ENCODE results near the gene MAP9. TPM values are rescaled to one million over a fixed set of nuclear protein-coding genes. Genes with fewer than 3 reads are reported as not detected.
"Not testable (repeated sequence)": the region's sequence is repeated elsewhere in the genome, so short reads cannot be mapped to it uniquely, and the experiment has no call there.

MAP9 gene
- total RNA-seq, 4 donors from 2014 or later = 6.4 to 30.0 (median 18.2) TPM

DNA sequence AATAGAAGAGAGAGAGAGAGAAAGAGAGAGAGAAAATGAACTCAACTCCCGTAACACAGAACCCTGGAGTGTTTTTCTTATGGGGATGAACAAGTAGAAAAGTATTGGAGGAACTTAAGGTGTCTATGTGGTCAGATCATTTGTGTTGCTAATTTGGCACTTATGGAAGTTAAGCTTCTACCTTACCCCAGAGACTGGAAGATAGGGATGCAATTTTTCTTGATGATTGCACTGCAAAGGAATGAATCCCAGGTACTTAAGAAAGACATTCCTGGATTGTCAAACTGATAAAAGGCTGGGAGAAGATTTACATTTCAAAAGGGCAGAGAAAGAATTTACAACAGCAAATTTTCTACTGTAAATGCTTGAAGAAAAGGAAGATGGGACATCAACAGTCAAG is 57.2 kb downstream of the MAP9 start:
- H3K4me3 ChIP-seq = no peak overlapping the region
- no peaks in the 10 kb centered on the region for H3K27me3 ChIP-seq
- no peak for DNase-seq
- H3K27ac ChIP-seq = no peak overlapping the region
- no peaks in the 10 kb centered on the region for H3K9me3 ChIP-seq
- intact Hi-C loops (cut with DNase I; ENCODE audit: low total_unique reads) = no loop called here
- no peak for TF ChIP-seq POLR2A (IDR thresholded peaks at IDR 0.05)
- TF ChIP-seq, protein P1, sequence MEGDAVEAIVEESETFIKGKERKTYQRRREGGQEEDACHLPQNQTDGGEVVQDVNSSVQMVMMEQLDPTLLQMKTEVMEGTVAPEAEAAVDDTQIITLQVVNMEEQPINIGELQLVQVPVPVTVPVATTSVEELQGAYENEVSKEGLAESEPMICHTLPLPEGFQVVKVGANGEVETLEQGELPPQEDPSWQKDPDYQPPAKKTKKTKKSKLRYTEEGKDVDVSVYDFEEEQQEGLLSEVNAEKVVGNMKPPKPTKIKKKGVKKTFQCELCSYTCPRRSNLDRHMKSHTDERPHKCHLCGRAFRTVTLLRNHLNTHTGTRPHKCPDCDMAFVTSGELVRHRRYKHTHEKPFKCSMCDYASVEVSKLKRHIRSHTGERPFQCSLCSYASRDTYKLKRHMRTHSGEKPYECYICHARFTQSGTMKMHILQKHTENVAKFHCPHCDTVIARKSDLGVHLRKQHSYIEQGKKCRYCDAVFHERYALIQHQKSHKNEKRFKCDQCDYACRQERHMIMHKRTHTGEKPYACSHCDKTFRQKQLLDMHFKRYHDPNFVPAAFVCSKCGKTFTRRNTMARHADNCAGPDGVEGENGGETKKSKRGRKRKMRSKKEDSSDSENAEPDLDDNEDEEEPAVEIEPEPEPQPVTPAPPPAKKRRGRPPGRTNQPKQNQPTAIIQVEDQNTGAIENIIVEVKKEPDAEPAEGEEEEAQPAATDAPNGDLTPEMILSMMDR (IDR thresholded peaks at IDR 0.05) = no peak
- H3K36me3 ChIP-seq = no peaks in the 10 kb centered on the region
- no peaks in the 10 kb centered on the region for H3K4me1 ChIP-seq

DNA sequence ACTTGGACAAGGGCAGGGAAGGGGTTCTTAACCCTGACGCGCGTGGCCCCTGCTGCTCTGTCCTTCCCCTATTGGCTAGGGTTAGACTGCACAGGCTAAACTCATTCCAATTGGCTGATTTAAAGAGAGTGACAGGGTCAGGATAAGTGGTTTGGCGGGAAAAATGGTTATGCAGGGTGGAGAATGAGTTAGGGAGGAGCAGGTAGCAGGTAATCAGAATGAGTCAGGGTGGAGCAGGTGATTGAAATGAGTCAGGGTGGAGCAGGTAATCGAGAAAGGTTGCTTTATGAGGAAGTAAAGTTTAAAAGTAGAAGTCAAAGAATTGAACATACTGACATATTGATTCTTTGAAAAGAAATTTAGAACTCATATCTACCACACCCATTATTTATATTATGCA is 64.7 kb downstream of the MAP9 start:
- H3K9me3 ChIP-seq; DNase-seq; H3K36me3 ChIP-seq; H3K27me3 ChIP-seq; H3K4me1 ChIP-seq; intact Hi-C loops (cut with DNase I; ENCODE audit: low total_unique reads); H3K4me3 ChIP-seq; H3K27ac ChIP-seq: not testable (repeated sequence)

DNA sequence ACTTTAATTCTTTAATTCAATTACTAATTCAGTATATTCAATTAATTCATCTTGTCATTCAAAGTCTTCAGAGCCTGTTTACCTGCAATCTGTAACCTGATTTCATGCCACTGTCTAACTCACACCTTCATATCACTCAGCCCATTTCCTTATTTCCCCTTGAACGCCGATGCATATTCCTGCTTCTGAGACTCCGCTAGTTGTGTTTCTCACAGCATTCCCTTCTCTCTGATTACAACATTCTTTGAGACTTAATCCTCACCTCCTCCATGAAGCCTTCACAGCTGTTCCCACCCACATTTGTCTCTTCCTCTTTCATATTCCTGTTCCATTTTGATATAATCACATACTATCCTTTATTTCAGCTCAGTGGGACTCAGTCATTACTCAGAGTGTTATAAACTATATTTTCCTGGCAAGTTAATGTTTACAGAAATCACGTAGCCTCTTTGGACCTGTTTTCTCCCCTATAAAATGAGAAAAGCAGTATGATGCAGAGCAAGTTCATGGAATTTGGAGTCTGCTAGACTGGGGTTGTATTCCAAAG is 69.0 kb downstream of the MAP9 start:
- no peaks in the 10 kb centered on the region for H3K9me3 ChIP-seq
- intact Hi-C loops (cut with DNase I; ENCODE audit: low total_unique reads) = no loop called here
- DNase-seq = no peak
- TF ChIP-seq, protein P1 (IDR thresholded peaks at IDR 0.05) = no peak
- TF ChIP-seq POLR2A (IDR thresholded peaks at IDR 0.05) = no peak
- H3K36me3 ChIP-seq = no peaks in the 10 kb centered on the region
- H3K4me1 ChIP-seq = no peaks in the 10 kb centered on the region
- no peak overlapping the region for H3K4me3 ChIP-seq
- H3K27me3 ChIP-seq = no peaks in the 10 kb centered on the region
- H3K27ac ChIP-seq = no peak overlapping the region

DNA sequence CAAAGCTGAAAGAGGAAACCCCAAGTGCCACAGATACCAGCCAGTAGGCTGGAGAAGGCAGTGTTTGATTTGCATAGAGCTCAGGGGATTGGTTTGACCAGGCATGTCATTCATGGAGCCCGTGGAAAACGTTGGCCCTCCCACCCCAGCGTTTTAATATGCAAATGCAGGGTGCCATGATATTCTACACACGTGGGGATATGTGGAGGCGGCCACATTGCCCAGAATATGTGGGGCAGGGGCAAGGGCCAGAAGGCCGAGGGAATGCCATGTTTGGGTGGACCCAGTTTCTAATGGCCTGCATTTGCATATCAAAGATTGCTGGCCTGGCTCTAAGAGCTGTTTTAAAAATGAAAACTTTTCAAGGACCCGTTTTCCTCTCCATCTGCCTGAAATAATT is 71.1 kb downstream of the MAP9 start:
- Histone ChIP-seq H3K27me3 (no peaks in the 10 kb centered on the region), H3K4me3 (no peak overlapping the region), H3K27ac (no peak overlapping the region), H3K36me3 (no peaks in the 10 kb centered on the region), H3K4me1 (no peaks in the 10 kb centered on the region), H3K9me3 (no peaks in the 10 kb centered on the region)
- intact Hi-C loops (cut with DNase I; ENCODE audit: low total_unique reads) = no loop called here
- TF ChIP-seq, protein P1 (IDR thresholded peaks at IDR 0.05) = no peak
- no peak for TF ChIP-seq POLR2A (IDR thresholded peaks at IDR 0.05)
- no peak for DNase-seq

DNA sequence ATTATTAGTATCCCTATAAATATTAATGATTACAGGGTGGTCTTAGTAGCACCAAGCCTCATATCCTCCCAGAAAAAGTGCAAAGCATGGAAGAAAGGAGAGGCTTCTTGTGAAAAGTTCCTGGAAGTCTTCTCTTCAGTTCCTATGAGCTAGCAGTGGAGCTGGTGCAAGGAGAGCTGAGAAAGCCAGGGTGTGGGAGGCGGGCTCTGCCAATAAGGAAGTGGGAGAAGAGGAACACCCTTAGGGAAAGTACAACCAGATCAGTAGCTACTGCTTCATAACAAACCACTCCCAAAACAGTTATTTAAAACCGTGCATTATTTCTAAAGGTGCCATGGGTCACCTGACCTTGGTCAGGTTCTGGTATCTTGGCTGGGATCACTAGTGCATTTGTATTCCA is 72.4 kb downstream of the MAP9 start:
- intact Hi-C loops (cut with DNase I; ENCODE audit: low total_unique reads) = no loop called here
- Histone ChIP-seq H3K36me3 (no peaks in the 10 kb centered on the region), H3K9me3 (no peaks in the 10 kb centered on the region), H3K27me3 (no peaks in the 10 kb centered on the region), H3K27ac (no peak overlapping the region), H3K4me1 (no peaks in the 10 kb centered on the region), H3K4me3 (no peak overlapping the region)
- no peak for TF ChIP-seq POLR2A (IDR thresholded peaks at IDR 0.05)
- TF ChIP-seq, protein P1 (IDR thresholded peaks at IDR 0.05) = no peak
- no peak for DNase-seq

DNA sequence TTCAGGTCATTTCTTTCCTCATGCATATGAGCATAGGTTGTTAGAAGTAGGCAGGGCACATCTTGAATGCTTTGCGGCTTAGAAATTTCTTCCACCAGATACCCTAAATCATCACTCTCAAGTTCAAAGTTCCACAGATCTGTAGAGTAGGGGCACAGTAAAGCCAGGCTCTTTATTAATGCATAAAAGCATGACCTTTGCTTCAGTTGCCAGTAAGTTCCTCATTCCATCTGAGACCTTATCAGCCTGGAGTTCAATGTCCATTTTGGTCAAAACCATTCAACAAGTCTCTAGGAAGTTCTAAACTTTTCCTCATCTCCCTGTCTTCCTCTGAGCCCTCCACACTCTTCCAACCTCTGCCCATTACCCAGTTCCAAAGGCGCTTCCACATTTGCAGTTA is 77.7 kb downstream of the MAP9 start:
- H3K4me1 ChIP-seq = no peaks in the 10 kb centered on the region
- DNase-seq = no peak
- H3K4me3 ChIP-seq = no peak overlapping the region
- intact Hi-C loops (cut with DNase I; ENCODE audit: low total_unique reads) = no loop called here
- no peaks in the 10 kb centered on the region for H3K9me3 ChIP-seq
- H3K27ac ChIP-seq = no peak overlapping the region
- H3K36me3 ChIP-seq = no peaks in the 10 kb centered on the region
- TF ChIP-seq, protein P1 (IDR thresholded peaks at IDR 0.05) = no peak
- TF ChIP-seq POLR2A (IDR thresholded peaks at IDR 0.05) = no peak
- H3K27me3 ChIP-seq = no peaks in the 10 kb centered on the region
